Measurements from ENCODE around the gene PARD6B.

DNA sequence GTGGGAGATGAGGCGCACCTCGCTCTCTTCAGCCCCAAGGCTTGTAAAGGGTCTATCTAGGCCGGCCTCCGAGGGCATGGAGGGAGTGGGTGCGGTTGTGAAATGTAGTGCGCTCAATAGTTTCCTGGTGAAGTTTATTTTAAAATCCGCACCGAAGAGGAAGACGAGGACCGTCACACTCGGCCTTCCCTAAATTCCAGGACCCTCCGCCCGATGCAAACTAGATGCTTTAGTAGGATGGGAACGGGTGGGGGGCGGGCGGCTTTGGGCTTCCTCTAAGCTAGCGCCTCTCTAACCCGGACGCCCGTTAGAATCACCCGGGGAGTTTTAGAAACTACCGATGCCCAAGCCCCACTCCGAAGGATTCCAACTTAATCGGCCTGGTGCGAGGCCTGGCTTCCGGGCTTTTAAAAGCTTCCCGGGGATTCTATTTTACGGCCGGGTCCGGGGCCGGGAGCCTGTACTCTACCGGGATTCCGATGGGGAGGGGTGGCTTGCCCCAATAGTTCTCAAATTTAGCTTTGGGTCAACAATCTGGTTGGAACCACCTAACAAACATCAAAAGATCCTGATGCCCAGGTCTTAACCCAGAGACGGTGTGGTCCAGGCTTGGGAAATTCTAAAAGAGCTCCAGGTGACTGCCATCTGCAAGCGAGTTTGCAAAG, 62.9 kb downstream of the PARD6B start:
- TF ChIP-seq, protein P1, sequence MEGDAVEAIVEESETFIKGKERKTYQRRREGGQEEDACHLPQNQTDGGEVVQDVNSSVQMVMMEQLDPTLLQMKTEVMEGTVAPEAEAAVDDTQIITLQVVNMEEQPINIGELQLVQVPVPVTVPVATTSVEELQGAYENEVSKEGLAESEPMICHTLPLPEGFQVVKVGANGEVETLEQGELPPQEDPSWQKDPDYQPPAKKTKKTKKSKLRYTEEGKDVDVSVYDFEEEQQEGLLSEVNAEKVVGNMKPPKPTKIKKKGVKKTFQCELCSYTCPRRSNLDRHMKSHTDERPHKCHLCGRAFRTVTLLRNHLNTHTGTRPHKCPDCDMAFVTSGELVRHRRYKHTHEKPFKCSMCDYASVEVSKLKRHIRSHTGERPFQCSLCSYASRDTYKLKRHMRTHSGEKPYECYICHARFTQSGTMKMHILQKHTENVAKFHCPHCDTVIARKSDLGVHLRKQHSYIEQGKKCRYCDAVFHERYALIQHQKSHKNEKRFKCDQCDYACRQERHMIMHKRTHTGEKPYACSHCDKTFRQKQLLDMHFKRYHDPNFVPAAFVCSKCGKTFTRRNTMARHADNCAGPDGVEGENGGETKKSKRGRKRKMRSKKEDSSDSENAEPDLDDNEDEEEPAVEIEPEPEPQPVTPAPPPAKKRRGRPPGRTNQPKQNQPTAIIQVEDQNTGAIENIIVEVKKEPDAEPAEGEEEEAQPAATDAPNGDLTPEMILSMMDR (IDR thresholded peaks at IDR 0.05): no peak
- TF ChIP-seq ZFX (IDR thresholded peaks at IDR 0.05; ENCODE audit: borderline replicate concordance): no peak
